Heart right ventricle (tissue), 16 donors: ENCODE measurements around the gene STPG1. TPM values are rescaled to one million over a fixed set of nuclear protein-coding genes. Genes with fewer than 3 reads are reported as not detected.

ENCODE experiments used
- ATAC-seq, 8 donors: fragments of 200-7000 bp; cut with Tn5 transposase; one replicate each; pipeline ENCODE4 v1.9.1; 2020; ENCODE audit warnings: mild to moderate bottlenecking in 8 of 8, moderate library complexity in 8 of 8, moderate number of reproducible peaks in 1 of 8
- DNase-seq, 2 donors: peaks; one replicate each; pipeline ENCODE4 v3.0.0-alpha.2; 2020
- H3K27ac ChIP-seq, 10 donors: fragments of 200-600 bp; sonication (generic) in 2 of 10; one replicate each; pipeline versions ENCODE4 v1.5.0 to v1.8.0; 2020 to 2022; ENCODE audit warnings: mild to moderate bottlenecking in 3 of 10
- H3K27me3 ChIP-seq, 7 donors: fragments of 200-600 bp; one replicate each; pipeline ENCODE4 v1.8.0; 2021 to 2022; ENCODE audit warnings: mild to moderate bottlenecking in 2 of 7
- H3K36me3 ChIP-seq, 9 donors: fragments of 200-600 bp; sonication (generic) in 1 of 9; one replicate each; pipeline versions ENCODE4 v1.5.0 to v1.8.0; 2020 to 2022; ENCODE audit warnings: mild to moderate bottlenecking in 2 of 9
- H3K4me1 ChIP-seq, 9 donors: fragments of 200-600 bp; sonication (generic) in 1 of 9; one replicate each; pipeline versions ENCODE4 v1.5.0 to v1.8.0; 2020 to 2022; ENCODE audit warnings: mild to moderate bottlenecking in 4 of 9
- H3K4me3 ChIP-seq, 10 donors: fragments of 200-600 bp; sonication (generic) in 2 of 10; one replicate each; pipeline versions ENCODE4 v1.5.0 to v1.8.0; 2020 to 2022; ENCODE audit warnings: mild to moderate bottlenecking in 7 of 10, moderate library complexity in 2 of 10
- H3K9me3 ChIP-seq, 11 donors: fragments of 200-600 bp in 10 of 11; sonication (generic) in 2 of 11; one replicate each; pipeline versions ENCODE4 v1.5.0 to v1.8.0; 2013 to 2022; ENCODE audit warnings: mild to moderate bottlenecking in 2 of 11, control low read depth in 1 of 11, moderate library complexity in 1 of 11
- WGBS, 2 donors: extraction: QIAGEN DNeasy Blood & Tissue Kit; methylation state at CpG; one replicate each; pipeline ENCODE4 v1.1.7; 2013; ENCODE audit warnings: inconsistent platforms in 1 of 2; 5-methylcytosine and 5-hydroxymethylcytosine counted together
- intact Hi-C, 10 donors: fragments of 100-400 bp; cut with DNase I; formaldehyde crosslinking; loops; one replicate each; pipeline versions ENCODE4 v1.11.1 to v1.14.2; 2022
- polyA plus RNA-seq, 2 donors: library from polyadenylated mRNA; stranded (reverse); fragments of 200-250 nt; gene quantifications; one replicate each; pipeline ENCODE4 v1.2.3, GENCODE V29; 2013
- total RNA-seq, 10 donors: library from RNA; stranded (reverse); fragmentation: NEBNext Ultra II Directional in 3 of 10; extraction: Animal tissue kit (Norgen Biotek cat#: 25700) in 3 of 10; gene quantifications; one replicate each; pipeline versions ENCODE4 v1.2.1 to v1.2.4, GENCODE V29; 2021 to 2023
- TF ChIP-seq, protein P1 (sequence below), 9 donors: fragments of 200-600 bp; sonication (generic) in 2 of 9; IDR thresholded peaks; one replicate each; pipeline versions ENCODE4 v1.5.0 to v1.8.0; 2021 to 2022; ENCODE audit warnings: antibody characterized with exemption in 9 of 9, mild to moderate bottlenecking in 5 of 9, moderate library complexity in 1 of 9
- donor health status: Arrhythmogenic right ventricular cardiomyopathy.
- donor health status: ischemic (EF 13 %, LVEDD 7.1; RV severe dilation, severe dysfunction).
- donor health status: healthy with polysubstance abuse.
- donor health status: DM: no; HTN: yes; CAD: no.
- donor health status: DM: no; HTN: no; CAD: no.
- donor health status: ischemic (EF 25% LVEDD 6.9; RV normal size, moderate dysfunction).
- donor health status: ischemic (EF 25% LVEDD 5.7; RV mildly dilated, moderate dysfunction).
- donor health status: healthy.
- donor health status: DM: yes; HTN: yes; CAD: no.
- donor health status: Ischemic cardiomyopathy.
- donor health status: ischemic (EF 35%, LVEDD 5.7; RV mildly dilated, moderate dysfunction).
- donor health status: nonischemic (EF 11% LVEDD 7.7; RV severe dilation, severe dysfunction).
- donor health status: DM: yes; HTN: yes; CAD: no.
- donor health status: PGD.
- donor health status: ischemic (EF 29% LVEDD 5.4; RV normal size, mild dysfunction).
- donor health status: nonischemic (EF 23%, LVEDD 6.1; RV moderate dilation, normal function).

The STPG1 gene
- total and polyA plus RNA-seq, 12 donors, result 2.7 to 6.6 (median 4.5) TPM

GRCh38 chr1:24322470-24323177 is 91.0 kb downstream of the STPG1 start:
- TF ChIP-seq, protein P1, sequence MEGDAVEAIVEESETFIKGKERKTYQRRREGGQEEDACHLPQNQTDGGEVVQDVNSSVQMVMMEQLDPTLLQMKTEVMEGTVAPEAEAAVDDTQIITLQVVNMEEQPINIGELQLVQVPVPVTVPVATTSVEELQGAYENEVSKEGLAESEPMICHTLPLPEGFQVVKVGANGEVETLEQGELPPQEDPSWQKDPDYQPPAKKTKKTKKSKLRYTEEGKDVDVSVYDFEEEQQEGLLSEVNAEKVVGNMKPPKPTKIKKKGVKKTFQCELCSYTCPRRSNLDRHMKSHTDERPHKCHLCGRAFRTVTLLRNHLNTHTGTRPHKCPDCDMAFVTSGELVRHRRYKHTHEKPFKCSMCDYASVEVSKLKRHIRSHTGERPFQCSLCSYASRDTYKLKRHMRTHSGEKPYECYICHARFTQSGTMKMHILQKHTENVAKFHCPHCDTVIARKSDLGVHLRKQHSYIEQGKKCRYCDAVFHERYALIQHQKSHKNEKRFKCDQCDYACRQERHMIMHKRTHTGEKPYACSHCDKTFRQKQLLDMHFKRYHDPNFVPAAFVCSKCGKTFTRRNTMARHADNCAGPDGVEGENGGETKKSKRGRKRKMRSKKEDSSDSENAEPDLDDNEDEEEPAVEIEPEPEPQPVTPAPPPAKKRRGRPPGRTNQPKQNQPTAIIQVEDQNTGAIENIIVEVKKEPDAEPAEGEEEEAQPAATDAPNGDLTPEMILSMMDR (IDR thresholded peaks at IDR 0.05), result no peak
- intact Hi-C loops, result no loop called here
- peaks cover 0 to 88% (median 49%) of the 10 kb centered on the region in 7 donors for H3K27me3 ChIP-seq
- peak overlapping the region in 2 of 10 donors; percentile 34 to 69 for H3K27ac ChIP-seq
- H3K4me1 ChIP-seq, result peaks cover 0 to 42% (median 18%) of the 10 kb centered on the region in 9 donors
- peak overlapping the region in 9 of 10 donors; percentile 37 to 64 (median 57) for H3K4me3 ChIP-seq
- peak; percentile 20 to 57 (median 36) for ATAC-seq
- no peak for DNase-seq
- H3K9me3 ChIP-seq, result no peaks in the 10 kb centered on the region
- WGBS, 2 donors, result 39 to 42% methylated on average over 33 of the region's 33 CpGs
- no peaks in the 10 kb centered on the region for H3K36me3 ChIP-seq

GRCh38 chr1:24321697-24322469 is 91.7 kb downstream of the STPG1 start:
- Histone ChIP-seq H3K4me1 (peaks cover 0 to 43% (median 18%) of the 10 kb centered on the region in 9 donors), H3K4me3 (peak overlapping the region; percentile 16 to 64 (median 56)), H3K9me3 (no peaks in the 10 kb centered on the region), H3K36me3 (no peaks in the 10 kb centered on the region), H3K27ac (peak overlapping the region in 2 of 10 donors; percentile 34 to 69), H3K27me3 (peaks cover 0 to 88% (median 56%) of the 10 kb centered on the region in 7 donors)
- ATAC-seq, result peak; percentile 58 to 83 (median 71)
- TF ChIP-seq, protein P1 (IDR thresholded peaks at IDR 0.05), result no peak
- peak; percentile 16 to 47 for DNase-seq
- WGBS, 2 donors, result 11 to 12% methylated on average over 71 to 72 of the region's 72 CpGs
- intact Hi-C loops, result no loop called here

- Histone ChIP-seq H3K4me3 (peak overlapping the region in 2 of 10 donors; percentile 57 to 64), H3K27me3 (peaks cover 0 to 89% (median 58%) of the 10 kb centered on the region in 7 donors), H3K36me3 (no peaks in the 10 kb centered on the region), H3K4me1 (peaks cover 0 to 43% (median 18%) of the 10 kb centered on the region in 9 donors), H3K27ac (peak overlapping the region in 1 of 10 donors; percentile 69), H3K9me3 (no peaks in the 10 kb centered on the region)
- DNase-seq (no peak), ATAC-seq (no peak)
- TF ChIP-seq, protein P1 (IDR thresholded peaks at IDR 0.05), result no peak
- 94 to 98% methylated on average over 8 of the region's 8 CpGs for WGBS, 2 donors
- intact Hi-C loops, result no loop called here
Measured at GRCh38 chr1:24321126-24321525, 92.5 kb downstream of the STPG1 start.

DNA sequence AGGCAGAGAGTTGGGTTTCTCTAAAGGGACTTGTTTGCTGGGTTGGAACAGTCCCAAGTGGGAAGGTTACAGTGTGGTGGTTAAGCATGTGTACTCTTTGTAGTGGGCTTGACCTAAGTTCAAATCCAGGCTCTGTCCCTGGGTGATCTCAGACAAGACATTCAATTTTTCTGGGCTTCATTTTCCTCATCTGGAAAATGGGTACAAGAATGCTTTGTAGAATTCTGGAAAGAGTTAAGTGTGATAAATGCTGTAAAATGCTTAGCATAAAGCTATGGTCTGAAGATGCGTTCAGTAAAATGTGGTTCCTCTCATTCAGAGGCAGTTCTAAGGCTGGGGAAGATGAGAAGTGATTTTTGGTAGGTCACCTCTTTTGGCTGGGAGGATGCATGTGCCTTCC is 93.6 kb downstream of the STPG1 start:
- WGBS, 2 donors, result 94 to 98% methylated on average over 1 of the region's 1 CpG
- intact Hi-C loops, result no loop called here

More for the DNA sequence above, 93.6 kb downstream of the STPG1 start:
- TF ChIP-seq, protein P1 (IDR thresholded peaks at IDR 0.05), result no peak
- DNase-seq (no peak), ATAC-seq (no peak)
- Histone ChIP-seq H3K4me3 (no peak overlapping the region), H3K27me3 (peaks cover 0 to 93% (median 62%) of the 10 kb centered on the region in 7 donors), H3K9me3 (no peaks in the 10 kb centered on the region), H3K27ac (no peak overlapping the region), H3K36me3 (no peaks in the 10 kb centered on the region), H3K4me1 (peaks cover 0 to 43% (median 18%) of the 10 kb centered on the region in 9 donors)
